Hepatocyte (in vitro differentiated cells): ENCODE measurements around the gene RBMS1.

Experiments
- CTCF ChIP-seq: fragments of 200-600 bp; sonication (generic); IDR thresholded peaks from 2 replicates; pipeline ENCODE4 v1.5.1; 2016; ENCODE audit warnings: antibody characterized with exemption, mild to moderate bottlenecking; ENCODE audit not compliant: poor library complexity
- EZH2 ChIP-seq: fragments of 200-600 bp; sonication (generic); IDR thresholded peaks from 2 replicates; pipeline ENCODE4 v1.6.1; 2016; ENCODE audit warnings: antibody characterized with exemption, mild to moderate bottlenecking, borderline replicate concordance
- EZH2phosphoT487 ChIP-seq: fragments of 200-600 bp; sonication (generic); IDR thresholded peaks from one replicate; pipeline ENCODE4 v1.6.1; 2018; ENCODE audit warnings: antibody characterized with exemption, mild to moderate bottlenecking, low read depth, moderate library complexity; ENCODE audit not compliant: unreplicated experiment, severe bottlenecking

DNA sequence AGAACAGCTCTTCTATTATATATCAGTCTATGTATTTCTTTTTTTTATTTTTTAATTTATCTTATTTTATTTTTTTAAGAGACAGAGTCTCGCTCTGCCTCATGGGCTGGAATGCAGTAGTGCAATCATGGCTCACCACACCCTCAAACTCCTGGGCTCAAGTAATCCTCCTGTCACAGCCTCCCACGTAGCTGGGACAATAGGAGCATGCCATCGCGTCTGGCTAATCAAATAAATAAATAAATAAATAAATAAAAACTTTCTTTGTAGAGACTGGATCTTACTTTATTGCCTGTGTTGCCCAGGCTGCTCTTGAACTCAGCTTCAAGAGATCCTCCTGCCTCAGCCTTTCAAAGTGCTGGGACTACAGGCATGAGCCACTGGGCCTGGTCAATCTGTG is 117.0 kb downstream of the RBMS1 start:
- TF ChIP-seq CTCF (no peak), EZH2phosphoT487 (no peak), EZH2 (no peak)
